HG03469 (cell line): ENCODE measurements around the gene GNAI2.
"Not testable (repeated sequence)": the region's sequence is repeated elsewhere in the genome, so short reads cannot be mapped to it uniquely, and the experiment has no call there.

Experiments used
- ATAC-seq: cut with Tn5 transposase; IDR thresholded peaks from one replicate; pipeline ENCODE4 v1.9.1; 2021; ENCODE audit warnings: mild to moderate bottlenecking, moderate library complexity, moderate number of reproducible peaks; ENCODE audit not compliant: unreplicated experiment

Gene GNAI2

GRCh38 chr3:50275141-50275995 lies 39.4 kb downstream of the GNAI2 start:
- no peak for ATAC-seq

GRCh38 chr3:50275996-50276761 lies 40.2 kb downstream of the GNAI2 start:
- no peak for ATAC-seq

- ATAC-seq: no peak
These were observed 40.7 kb downstream of the GNAI2 start for GRCh38 chr3:50276762-50277101.

- no peak for ATAC-seq
These were observed 42.3 kb downstream of the GNAI2 start for GRCh38 chr3:50278123-50278879.

GRCh38 chr3:50278880-50279224 lies 42.8 kb downstream of the GNAI2 start, which contains the start of gene LSMEM2:
LSMEM2 (plus strand) TSS chr3:50279087; CDS start chr3:50279114, 27 bp downstream.
- ATAC-seq: no peak

- ATAC-seq: no peak
These were observed 43.4 kb downstream of the GNAI2 start for GRCh38 chr3:50279255-50280016.

- not testable (repeated sequence) for ATAC-seq
These were observed 48.1 kb downstream of the GNAI2 start for GRCh38 chr3:50284121-50284520.

- ATAC-seq: no peak
These were observed 50.6 kb downstream of the GNAI2 start for GRCh38 chr3:50286322-50287227.

- ATAC-seq: no peak
These were observed 51.3 kb downstream of the GNAI2 start for GRCh38 chr3:50287262-50287661.

GRCh38 chr3:50288387-50289007 lies 52.5 kb downstream of the GNAI2 start:
- ATAC-seq: no peak

- no peak for ATAC-seq
These were observed 53.1 kb downstream of the GNAI2 start for GRCh38 chr3:50289130-50289529.

GRCh38 chr3:50290161-50290641 lies 54.2 kb downstream of the GNAI2 start:
- no peak for ATAC-seq

- ATAC-seq: peak; percentile 81
These were observed 56.4 kb downstream of the GNAI2 start, which contains the start of gene IFRD2 for GRCh38 chr3:50292159-50293078. IFRD2 (minus strand) TSS chr3:50292429; CDS start chr3:50292274, 155 bp downstream.

GRCh38 chr3:50293079-50293801 lies 57.2 kb downstream of the GNAI2 start:
- ATAC-seq: no peak

GRCh38 chr3:50294089-50294488 lies 58.1 kb downstream of the GNAI2 start:
- no peak for ATAC-seq

GRCh38 chr3:50294492-50295403 lies 58.7 kb downstream of the GNAI2 start:
- no peak for ATAC-seq
